Measurements from ENCODE around the gene BARHL1. TPM values are rescaled to one million over a fixed set of nuclear protein-coding genes. Genes with fewer than 3 reads are reported as not detected.

Gene BARHL1
- polyA plus RNA-seq, 1 donor (not counting 4 experiments of a cell fraction or from before 2014, with no cell fraction given): not detected

DNA sequence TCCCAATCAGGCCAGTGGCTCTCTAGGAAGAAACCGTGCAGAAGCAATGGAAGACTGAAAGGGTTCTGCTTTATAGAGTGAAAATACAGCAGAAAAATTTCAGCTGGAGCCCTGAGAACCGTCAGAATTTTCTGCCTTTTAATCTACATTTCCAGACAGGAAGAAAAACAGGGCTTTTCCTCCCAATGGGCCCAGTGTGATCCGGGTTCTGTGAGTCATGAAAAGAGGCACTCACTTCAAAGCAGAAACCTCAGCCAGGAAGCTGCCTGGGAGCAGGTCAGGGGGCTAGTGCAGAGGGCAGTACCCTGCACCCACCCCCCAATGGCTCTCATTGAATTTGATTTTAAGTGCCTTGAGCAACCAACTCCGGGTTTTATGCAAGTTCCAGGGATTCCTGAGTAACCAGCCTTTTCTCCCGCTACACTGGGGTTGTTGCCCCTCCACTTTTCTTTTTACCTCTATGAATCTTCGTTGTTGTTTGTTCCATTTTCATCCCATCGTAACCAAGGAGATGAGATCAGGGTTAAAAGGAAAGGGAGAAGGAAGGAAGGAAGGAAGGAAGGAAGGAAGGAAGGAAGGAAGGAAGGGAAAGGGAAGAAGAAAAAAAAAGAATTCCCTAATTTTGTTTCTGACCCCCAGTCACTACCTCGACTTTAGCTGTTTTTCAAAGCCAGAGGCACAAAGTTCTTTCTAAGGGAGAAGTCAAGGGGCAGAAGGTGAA lies 1.3 kb downstream of the BARHL1 start:
- DNase-seq (ENCODE audit: low read depth, low spot score) (no peak), FAIRE-seq (no peak)
- Histone ChIP-seq H3K27ac (ENCODE audit: control insufficient read depth, insufficient read depth, low read length) (no peak overlapping the region), H3K9me3 (ENCODE audit: control insufficient read depth, low read depth, low read length) (no peaks in the 10 kb centered on the region), H3K27me3 (ENCODE audit: control insufficient read depth, extremely low read depth, insufficient read depth, low read length) (peaks cover 98% of the 10 kb centered on the region), H3K9ac (ENCODE audit: control insufficient read depth, extremely low read depth, insufficient read depth, low read length) (no peak overlapping the region), H3K4me2 (ENCODE audit: control insufficient read depth, extremely low read depth, insufficient read depth, low read depth, low read length) (no peak overlapping the region), H3K4me1 (ENCODE audit: control insufficient read depth, extremely low read depth, insufficient read depth, low read length) (peaks cover 6% of the 10 kb centered on the region), H3K79me2 (ENCODE audit: control insufficient read depth, insufficient read depth, low read length) (no peaks in the 10 kb centered on the region), H3K9me1 (ENCODE audit: control insufficient read depth, extremely low read depth, insufficient read depth, low read length) (peaks cover 4% of the 10 kb centered on the region), H4K20me1 (ENCODE audit: control insufficient read depth, extremely low read depth, insufficient read depth, low read length) (peaks cover 34% of the 10 kb centered on the region), H2AFZ (ENCODE audit: control insufficient read depth, low read length) (no peak overlapping the region), H3K4me3 (ENCODE audit: control insufficient read depth in 2 of 3, extremely low read depth in 1 of 3, insufficient read depth in 2 of 3, low read depth in 1 of 3, low read length in 3 of 3) (no peak overlapping the region), H3K36me3 (ENCODE audit: control insufficient read depth in 2 of 2, extremely low read depth in 1 of 2, insufficient read depth in 2 of 2, low read length in 2 of 2) (no peaks in the 10 kb centered on the region)
- TF ChIP-seq, protein P1, sequence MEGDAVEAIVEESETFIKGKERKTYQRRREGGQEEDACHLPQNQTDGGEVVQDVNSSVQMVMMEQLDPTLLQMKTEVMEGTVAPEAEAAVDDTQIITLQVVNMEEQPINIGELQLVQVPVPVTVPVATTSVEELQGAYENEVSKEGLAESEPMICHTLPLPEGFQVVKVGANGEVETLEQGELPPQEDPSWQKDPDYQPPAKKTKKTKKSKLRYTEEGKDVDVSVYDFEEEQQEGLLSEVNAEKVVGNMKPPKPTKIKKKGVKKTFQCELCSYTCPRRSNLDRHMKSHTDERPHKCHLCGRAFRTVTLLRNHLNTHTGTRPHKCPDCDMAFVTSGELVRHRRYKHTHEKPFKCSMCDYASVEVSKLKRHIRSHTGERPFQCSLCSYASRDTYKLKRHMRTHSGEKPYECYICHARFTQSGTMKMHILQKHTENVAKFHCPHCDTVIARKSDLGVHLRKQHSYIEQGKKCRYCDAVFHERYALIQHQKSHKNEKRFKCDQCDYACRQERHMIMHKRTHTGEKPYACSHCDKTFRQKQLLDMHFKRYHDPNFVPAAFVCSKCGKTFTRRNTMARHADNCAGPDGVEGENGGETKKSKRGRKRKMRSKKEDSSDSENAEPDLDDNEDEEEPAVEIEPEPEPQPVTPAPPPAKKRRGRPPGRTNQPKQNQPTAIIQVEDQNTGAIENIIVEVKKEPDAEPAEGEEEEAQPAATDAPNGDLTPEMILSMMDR (optimal IDR thresholded peaks at IDR 0.05 in 1 of 3, IDR thresholded peaks at IDR 0.05 in 1 of 3, conservative IDR thresholded peaks at IDR 0.05 in 1 of 3; ENCODE audit: extremely low read depth in 1 of 3, insufficient read depth in 2 of 3, low read length in 3 of 3): no peak
- TF ChIP-seq EZH2 (IDR thresholded peaks at IDR 0.05; ENCODE audit: low read length): peak; percentile 34
- dilution Hi-C loops (cut with MboI; ENCODE audit: extremely low pct_ligation_motif_present, low sequenced_read_pairs): no loop called here

DNA sequence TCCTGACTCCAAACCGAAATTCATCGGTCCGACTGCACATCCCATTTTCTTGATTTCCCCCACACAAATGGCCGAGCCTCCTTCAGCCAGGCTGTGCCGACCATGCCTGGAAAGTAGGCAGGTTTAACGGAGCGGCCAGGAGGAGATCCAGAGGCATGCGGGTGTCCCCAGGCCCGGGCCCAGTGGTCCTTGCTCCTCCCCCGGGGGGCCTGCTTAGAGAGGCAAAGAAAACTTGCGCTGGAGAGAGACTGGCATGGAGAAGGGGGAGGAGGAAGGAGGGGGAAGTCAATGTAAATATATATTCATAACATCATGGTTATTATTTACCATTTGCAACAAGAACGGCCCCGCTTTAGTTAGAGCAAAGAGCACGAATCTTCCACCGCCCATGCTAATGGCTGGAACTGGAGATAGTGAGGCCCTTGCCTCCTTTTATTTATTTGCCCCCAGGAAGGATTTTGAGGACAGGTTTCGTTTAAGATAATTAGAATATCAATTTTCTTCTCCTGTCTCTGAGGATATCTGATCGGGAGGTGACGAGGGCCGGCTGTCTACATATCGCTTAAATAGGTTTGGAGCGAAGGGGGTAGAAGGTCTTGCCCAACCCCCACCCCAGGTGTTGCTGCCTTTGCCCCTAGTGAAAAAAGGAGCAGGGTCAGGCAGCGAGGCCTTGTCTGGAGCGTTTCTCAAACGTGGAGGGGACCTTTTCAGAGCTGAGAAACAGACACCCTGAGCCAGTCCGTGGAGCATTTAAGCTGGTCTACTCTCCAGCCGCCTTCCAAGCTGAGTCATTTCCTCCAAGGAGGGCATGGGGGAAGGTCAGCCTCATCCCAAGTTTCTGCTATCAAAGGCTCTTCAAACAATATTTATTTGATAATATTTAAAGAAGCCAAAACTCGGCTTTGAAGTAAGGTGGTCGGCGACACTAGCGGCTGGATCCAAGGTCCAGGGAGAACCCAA lies 2.5 kb downstream of the BARHL1 start:
- FAIRE-seq: no peak

More for the DNA sequence above, 2.5 kb downstream of the BARHL1 start:
- no peak for DNase-seq (ENCODE audit: low read depth, low spot score)
- Histone ChIP-seq H3K9ac (ENCODE audit: control insufficient read depth, extremely low read depth, insufficient read depth, low read length) (no peak overlapping the region), H3K27ac (ENCODE audit: control insufficient read depth, insufficient read depth, low read length) (no peak overlapping the region), H3K4me1 (ENCODE audit: control insufficient read depth, extremely low read depth, insufficient read depth, low read length) (peaks cover 6% of the 10 kb centered on the region), H3K79me2 (ENCODE audit: control insufficient read depth, insufficient read depth, low read length) (no peaks in the 10 kb centered on the region), H4K20me1 (ENCODE audit: control insufficient read depth, extremely low read depth, insufficient read depth, low read length) (peaks cover 34% of the 10 kb centered on the region), H3K4me2 (ENCODE audit: control insufficient read depth, extremely low read depth, insufficient read depth, low read depth, low read length) (no peak overlapping the region), H3K9me1 (ENCODE audit: control insufficient read depth, extremely low read depth, insufficient read depth, low read length) (peaks cover 4% of the 10 kb centered on the region), H3K36me3 (ENCODE audit: control insufficient read depth in 2 of 2, extremely low read depth in 1 of 2, insufficient read depth in 2 of 2, low read length in 2 of 2) (no peaks in the 10 kb centered on the region), H2AFZ (ENCODE audit: control insufficient read depth, low read length) (no peak overlapping the region), H3K4me3 (ENCODE audit: control insufficient read depth in 2 of 3, extremely low read depth in 1 of 3, insufficient read depth in 2 of 3, low read depth in 1 of 3, low read length in 3 of 3) (no peak overlapping the region), H3K27me3 (ENCODE audit: control insufficient read depth, extremely low read depth, insufficient read depth, low read length) (peaks cover 98% of the 10 kb centered on the region), H3K9me3 (ENCODE audit: control insufficient read depth, low read depth, low read length) (no peaks in the 10 kb centered on the region)
- dilution Hi-C loops (cut with MboI; ENCODE audit: extremely low pct_ligation_motif_present, low sequenced_read_pairs): no loop called here
- TF ChIP-seq, protein P1 (optimal IDR thresholded peaks at IDR 0.05 in 1 of 3, IDR thresholded peaks at IDR 0.05 in 1 of 3, conservative IDR thresholded peaks at IDR 0.05 in 1 of 3; ENCODE audit: extremely low read depth in 1 of 3, insufficient read depth in 2 of 3, low read length in 3 of 3): no peak
- peak; percentile 76 for TF ChIP-seq EZH2 (IDR thresholded peaks at IDR 0.05; ENCODE audit: low read length)
